Fibroblast of the aortic adventitia (primary cell): ENCODE results near the gene S100A16. TPM values are rescaled to one million over a fixed set of nuclear protein-coding genes. Genes with fewer than 3 reads are reported as not detected.
A peak's percentile ranks its signal among the peaks of the same experiment; 100 is the strongest.

ENCODE experiments used
- DNase-seq: peaks from one replicate; pipeline ENCODE4 v3.0.0-alpha.2; 2010; ENCODE audit warnings: low read depth
- H3K4me3 ChIP-seq: 2 replicates; pipeline ENCODE4 v1.5.1; 2011; ENCODE audit warnings: low read depth, mild to moderate bottlenecking, control low read depth, low read length, moderate library complexity
- total RNA-seq: library from RNA; depleted of rRNA; stranded (reverse); fragments of >200 nt; gene quantifications from 2 replicates; pipeline ENCODE4 v1.2.3, GENCODE V29; 2012; ENCODE audit warnings: low replicate concordance
- TF ChIP-seq, protein P1 (sequence below): IDR thresholded peaks from 2 replicates; pipeline ENCODE4 v1.5.1; 2011; ENCODE audit warnings: mild to moderate bottlenecking, low read length, control low read depth, inconsistent platforms; ENCODE audit not compliant: insufficient read depth

S100A16 gene
- total RNA-seq, 1 donor: 406 TPM

DNA sequence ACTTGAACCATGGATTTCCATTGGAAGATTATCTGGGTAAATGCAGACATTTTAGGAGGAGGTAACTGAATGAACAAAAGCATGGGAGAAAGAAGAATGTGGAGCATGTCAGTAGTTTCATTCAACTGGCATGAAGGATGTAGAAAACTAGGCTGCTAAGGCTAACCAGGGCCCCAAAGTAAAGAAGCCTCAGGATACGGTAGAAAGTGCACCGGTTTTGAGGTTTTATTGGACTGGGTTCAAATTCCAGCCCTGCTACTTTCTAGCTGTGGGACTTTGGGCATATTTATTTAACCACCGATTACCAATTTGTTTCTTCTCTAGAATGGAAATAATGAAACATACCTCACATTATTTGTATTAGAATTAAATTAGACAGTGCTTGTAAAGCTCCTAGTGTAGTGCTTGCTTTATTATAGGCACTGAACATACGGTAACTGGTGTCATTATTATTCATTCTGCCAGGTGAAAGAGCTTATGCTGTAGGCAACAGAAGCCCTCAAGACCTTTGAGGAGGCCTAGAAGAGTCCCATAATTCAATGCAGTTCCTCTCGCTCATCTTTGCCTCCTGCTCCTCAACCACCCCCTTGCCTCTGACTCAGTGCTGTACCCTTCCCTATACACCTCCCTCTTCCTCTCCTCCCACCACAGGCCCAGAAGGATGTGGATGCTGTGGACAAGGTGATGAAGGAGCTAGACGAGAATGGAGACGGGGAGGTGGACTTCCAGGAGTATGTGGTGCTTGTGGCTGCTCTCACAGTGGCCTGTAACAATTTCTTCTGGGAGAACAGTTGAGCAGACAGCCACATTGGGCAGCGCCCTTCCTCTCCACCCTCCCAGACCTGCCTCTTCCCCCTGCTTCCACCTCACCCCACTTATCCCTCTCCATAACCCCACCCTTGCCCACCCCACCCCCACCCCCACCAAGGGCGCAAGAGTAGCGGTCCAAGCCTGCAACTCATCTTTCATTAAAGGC lies 18.4 kb upstream of the S100A16 start:
- H3K4me3 ChIP-seq: no peak overlapping the region
- no peak for DNase-seq
- TF ChIP-seq, protein P1, sequence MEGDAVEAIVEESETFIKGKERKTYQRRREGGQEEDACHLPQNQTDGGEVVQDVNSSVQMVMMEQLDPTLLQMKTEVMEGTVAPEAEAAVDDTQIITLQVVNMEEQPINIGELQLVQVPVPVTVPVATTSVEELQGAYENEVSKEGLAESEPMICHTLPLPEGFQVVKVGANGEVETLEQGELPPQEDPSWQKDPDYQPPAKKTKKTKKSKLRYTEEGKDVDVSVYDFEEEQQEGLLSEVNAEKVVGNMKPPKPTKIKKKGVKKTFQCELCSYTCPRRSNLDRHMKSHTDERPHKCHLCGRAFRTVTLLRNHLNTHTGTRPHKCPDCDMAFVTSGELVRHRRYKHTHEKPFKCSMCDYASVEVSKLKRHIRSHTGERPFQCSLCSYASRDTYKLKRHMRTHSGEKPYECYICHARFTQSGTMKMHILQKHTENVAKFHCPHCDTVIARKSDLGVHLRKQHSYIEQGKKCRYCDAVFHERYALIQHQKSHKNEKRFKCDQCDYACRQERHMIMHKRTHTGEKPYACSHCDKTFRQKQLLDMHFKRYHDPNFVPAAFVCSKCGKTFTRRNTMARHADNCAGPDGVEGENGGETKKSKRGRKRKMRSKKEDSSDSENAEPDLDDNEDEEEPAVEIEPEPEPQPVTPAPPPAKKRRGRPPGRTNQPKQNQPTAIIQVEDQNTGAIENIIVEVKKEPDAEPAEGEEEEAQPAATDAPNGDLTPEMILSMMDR: no peak

DNA sequence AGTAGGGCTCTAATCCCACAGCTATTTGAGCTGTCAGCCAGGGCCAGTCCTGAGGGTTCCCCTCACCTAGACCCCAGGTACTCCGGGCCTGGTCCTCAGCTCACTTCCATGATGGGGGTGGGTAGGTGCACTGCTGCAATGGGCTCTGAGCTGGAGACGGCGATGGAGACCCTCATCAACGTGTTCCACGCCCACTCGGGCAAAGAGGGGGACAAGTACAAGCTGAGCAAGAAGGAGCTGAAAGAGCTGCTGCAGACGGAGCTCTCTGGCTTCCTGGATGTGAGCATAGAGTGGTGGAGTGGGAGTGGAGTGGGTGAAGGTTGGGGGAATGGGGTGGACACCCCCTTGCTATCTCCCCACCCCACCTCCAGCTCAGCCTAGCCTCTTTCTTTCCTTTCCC lies 17.4 kb upstream of the S100A16 start:
- DNase-seq: no peak
- no peak overlapping the region for H3K4me3 ChIP-seq
- TF ChIP-seq, protein P1: no peak

DNA sequence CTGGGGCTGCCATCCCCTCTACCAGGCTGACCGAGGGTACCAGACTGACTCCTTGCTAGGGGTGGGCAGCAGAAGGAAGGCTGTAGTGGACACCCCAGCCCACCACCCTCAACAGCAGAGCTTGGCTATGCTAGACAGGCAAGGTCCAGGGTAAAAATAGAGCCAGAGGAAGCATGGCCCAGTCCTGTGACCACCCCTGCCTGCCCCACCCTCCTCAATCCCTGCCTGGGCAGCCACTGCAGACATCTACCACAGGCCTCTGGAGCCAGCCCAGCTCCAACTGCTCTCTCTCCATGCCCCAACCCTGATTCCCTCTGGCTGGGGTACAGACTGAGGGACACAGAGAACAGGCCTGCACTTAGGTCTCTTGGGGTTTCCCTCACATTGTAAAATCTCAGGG lies 17.0 kb upstream of the S100A16 start:
- no peak overlapping the region for H3K4me3 ChIP-seq
- DNase-seq: no peak
- TF ChIP-seq, protein P1: no peak

DNA sequence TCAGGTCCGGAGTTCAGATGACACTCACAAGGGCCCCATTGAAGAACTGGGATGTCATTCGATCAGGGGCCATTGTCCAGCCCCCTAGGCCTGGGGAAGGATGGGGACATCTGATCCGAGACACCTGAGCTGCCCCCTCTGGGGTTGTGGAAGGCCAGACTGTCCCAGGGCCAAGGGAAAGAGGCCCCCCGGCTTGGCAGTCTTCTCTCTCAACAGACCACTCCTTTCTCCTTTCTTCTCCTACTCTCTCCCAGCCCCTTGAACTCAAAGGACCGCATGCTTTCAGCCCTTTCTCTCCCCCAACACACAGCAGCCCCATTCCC lies 16.4 kb upstream of the S100A16 start:
- no peak for DNase-seq
- H3K4me3 ChIP-seq: no peak overlapping the region
- TF ChIP-seq, protein P1: no peak

DNA sequence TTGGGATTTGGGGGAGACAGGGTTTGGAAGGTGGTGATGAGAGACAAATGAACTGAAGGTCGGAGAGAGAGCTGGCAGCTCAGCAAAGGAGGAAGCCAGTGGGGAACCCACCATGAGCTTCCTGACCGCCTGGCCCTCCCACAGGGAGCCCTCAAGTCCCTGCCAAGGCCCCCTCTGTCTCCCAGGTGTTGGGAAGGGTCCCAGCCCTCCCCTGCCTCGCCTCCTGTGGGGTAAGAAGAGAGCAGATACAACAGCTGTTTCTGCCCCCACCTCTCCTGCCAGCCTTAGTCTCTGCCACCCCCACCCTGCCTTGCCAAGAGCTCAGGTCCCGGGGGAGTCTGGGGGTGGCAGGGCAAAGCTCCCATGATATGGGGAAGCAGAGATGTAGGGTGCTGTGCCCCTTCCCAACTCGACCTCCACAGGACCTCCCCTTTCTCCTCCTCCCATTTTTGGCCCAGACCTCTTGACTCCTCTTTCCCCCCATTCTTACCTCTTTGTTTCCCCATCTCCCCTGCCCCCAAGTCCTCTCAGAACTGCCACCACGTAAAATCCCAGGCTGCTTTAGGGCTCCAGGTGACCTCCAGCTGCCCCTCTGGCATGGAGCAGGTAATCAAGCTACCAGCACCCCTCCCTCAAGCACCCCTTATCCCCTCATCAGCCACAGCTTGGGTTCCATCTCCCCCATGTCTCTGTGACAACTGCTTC lies 15.9 kb upstream of the S100A16 start:
- H3K4me3 ChIP-seq: no peak overlapping the region
- TF ChIP-seq, protein P1: no peak
- no peak for DNase-seq

DNA sequence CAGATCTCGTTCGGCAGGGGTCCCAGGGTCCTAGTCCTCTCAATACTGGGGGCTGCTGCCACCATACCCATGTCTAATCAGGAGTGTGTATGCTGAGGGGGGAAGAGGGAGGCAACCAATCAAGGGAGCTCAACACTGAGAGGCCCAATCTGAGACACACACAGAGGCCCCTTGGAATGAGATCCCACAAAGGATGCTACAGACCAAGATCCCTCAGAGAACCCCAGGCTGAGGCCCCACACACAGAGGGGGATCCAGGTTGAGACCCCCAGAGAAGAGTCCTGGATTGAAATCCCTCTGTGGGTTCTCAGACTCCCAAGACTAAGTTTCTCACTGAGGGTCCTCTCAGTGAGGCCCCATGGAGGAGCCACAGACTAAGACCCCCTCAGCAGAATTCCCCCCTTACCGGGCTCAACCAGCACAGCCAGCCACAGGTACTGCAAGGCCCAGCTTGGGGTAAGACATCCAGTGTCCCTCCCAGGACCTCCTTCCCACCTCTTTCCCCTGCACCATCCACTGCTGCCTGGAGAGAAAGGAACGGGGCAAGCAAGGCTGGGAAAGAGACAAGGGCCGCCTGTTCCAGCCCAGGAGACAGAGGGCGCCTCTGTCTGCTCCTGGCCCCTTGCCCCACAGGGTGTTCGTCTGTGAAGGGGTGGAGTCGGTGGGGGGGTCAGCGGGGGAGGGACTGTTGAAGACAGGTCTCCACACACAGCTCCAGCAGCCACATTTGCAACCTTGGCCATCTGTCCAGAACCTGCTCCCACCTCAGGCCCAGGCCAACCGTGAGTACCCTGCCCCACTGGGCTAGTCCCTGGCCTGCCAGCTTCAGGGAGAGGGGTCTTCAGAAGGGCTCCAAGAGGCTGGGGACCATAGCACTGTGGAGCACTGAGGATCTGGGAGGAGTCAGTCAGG lies 15.0 kb upstream of the S100A16 start, which contains the start of gene S100A1:
S100A1 (plus strand) TSS at position 720 of the 912 bp plus-strand sequence. CDS start 2,088 bp downstream, outside the sequence.
- TF ChIP-seq, protein P1: no peak
- DNase-seq: no peak
- H3K4me3 ChIP-seq: peak within 1 kb of the TSS; percentile 82
